ENCODE results near the gene CD200R1. TPM values are rescaled to one million over a fixed set of nuclear protein-coding genes. Genes with fewer than 3 reads are reported as not detected.
"Not testable (repeated sequence)": the region's sequence is repeated elsewhere in the genome, so short reads cannot be mapped to it uniquely, and the experiment has no call there.

Gene CD200R1
- total and polyA plus RNA-seq, 2 of the 4 experiments (the other 2 are of a cell fraction), result under 0.01 to 0.05 TPM

GRCh38 chr3:112925560-112925959 lies 49.3 kb downstream of the CD200R1 start:
- H3K79me1 ChIP-seq (ENCODE audit: low read depth in 1 of 2, low read length in 2 of 2), result no peaks in the 10 kb centered on the region
- ChIA-PET POLR2A (ENCODE audit: unreplicated experiment) (no interaction called here), CTCF (no interaction called here)
- H3K27ac ChIP-seq (ENCODE audit: insufficient read depth, low read length), result no peak overlapping the region
- no peak overlapping the region for H3K14ac ChIP-seq (replicated peaks; ENCODE audit: low read depth, low read length)
- H3K4ac ChIP-seq (ENCODE audit: low read depth, low read length), result no peak overlapping the region
- dilution Hi-C loops (cut with HindIII; ENCODE audit: low sequenced_read_pairs, unreplicated experiment) (no loop called here), in situ Hi-C loops (cut with MboI; ENCODE audit: low sequenced_read_pairs) (no loop called here), intact Hi-C loops (cut with micrococcal nuclease) (no loop called here)
- H4K20me1 ChIP-seq (ENCODE audit: insufficient read depth, low read length), result no peaks in the 10 kb centered on the region
- H2AK5ac ChIP-seq (ENCODE audit: low read depth, low read length), result no peak overlapping the region
- no peaks in the 10 kb centered on the region for H3K36me3 ChIP-seq (ENCODE audit: control insufficient read depth, insufficient read depth, low read length)
- no peak for TF ChIP-seq RAD21 (IDR thresholded peaks at IDR 0.05; ENCODE audit: low read length)
- no peak for TF ChIP-seq RFX5 (IDR thresholded peaks at IDR 0.05; ENCODE audit: low read depth, low read length)
- no peak for TF ChIP-seq SMC3 (IDR thresholded peaks at IDR 0.05; ENCODE audit: low read depth, low read length)
- no peak for TF ChIP-seq NFE2L2 (IDR thresholded peaks at IDR 0.05; ENCODE audit: low read depth, low read length)
- TF ChIP-seq CHD1 (IDR thresholded peaks at IDR 0.05; ENCODE audit: low read depth, low read length), result no peak
- TF ChIP-seq, protein P1, sequence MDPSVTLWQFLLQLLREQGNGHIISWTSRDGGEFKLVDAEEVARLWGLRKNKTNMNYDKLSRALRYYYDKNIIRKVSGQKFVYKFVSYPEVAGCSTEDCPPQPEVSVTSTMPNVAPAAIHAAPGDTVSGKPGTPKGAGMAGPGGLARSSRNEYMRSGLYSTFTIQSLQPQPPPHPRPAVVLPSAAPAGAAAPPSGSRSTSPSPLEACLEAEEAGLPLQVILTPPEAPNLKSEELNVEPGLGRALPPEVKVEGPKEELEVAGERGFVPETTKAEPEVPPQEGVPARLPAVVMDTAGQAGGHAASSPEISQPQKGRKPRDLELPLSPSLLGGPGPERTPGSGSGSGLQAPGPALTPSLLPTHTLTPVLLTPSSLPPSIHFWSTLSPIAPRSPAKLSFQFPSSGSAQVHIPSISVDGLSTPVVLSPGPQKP (IDR thresholded peaks at IDR 0.05; ENCODE audit: borderline replicate concordance, low read depth, low read length), result no peak
- no peak for TF ChIP-seq RCOR1 (IDR thresholded peaks at IDR 0.05; ENCODE audit: insufficient replicate concordance, low read length)
- no peak for TF ChIP-seq MAFK (IDR thresholded peaks at IDR 0.05; ENCODE audit: low read depth, low read length)
- TF ChIP-seq BHLHE40 (IDR thresholded peaks at IDR 0.05; ENCODE audit: low read depth, low read length), result no peak
- H2BK20ac ChIP-seq (ENCODE audit: low read depth, low read length), result no peak overlapping the region
- no peak overlapping the region for H2BK15ac ChIP-seq (ENCODE audit: low read depth, low read length)
- H4K8ac ChIP-seq (ENCODE audit: low read depth in 2 of 2, low read length in 2 of 2), result no peak overlapping the region
- H3K23ac ChIP-seq (ENCODE audit: low read depth, low read length), result no peak overlapping the region
- peaks cover 3% of the 10 kb centered on the region for H3K27me3 ChIP-seq (ENCODE audit: control insufficient read depth, insufficient read depth, low read length)
- no peak overlapping the region for H3K4me3 ChIP-seq (ENCODE audit: insufficient read depth, low read depth, low read length)
- H3K4me1 ChIP-seq (ENCODE audit: control insufficient read depth, insufficient read depth, low read length), result no peaks in the 10 kb centered on the region
- H3K18ac ChIP-seq (ENCODE audit: low read depth, low read length), result no peak overlapping the region
- H2BK5ac ChIP-seq (ENCODE audit: low read depth, low read length, poor library complexity, severe bottlenecking), result no peak overlapping the region
- no peak for DNase-seq
- no peak overlapping the region for H2AK9ac ChIP-seq (replicated peaks; ENCODE audit: low read depth, low read length, poor library complexity)
- no peak overlapping the region for H4K91ac ChIP-seq (ENCODE audit: insufficient read depth, low read depth, low read length)
- no peaks in the 10 kb centered on the region for H3K9me1 ChIP-seq (ENCODE audit: insufficient read depth, low read length)
- no peak overlapping the region for H3K56ac ChIP-seq (ENCODE audit: extremely low read depth, insufficient read depth, low read length)
- no peak overlapping the region for H2AFZ ChIP-seq (replicated peaks; ENCODE audit: low read length, poor library complexity)
- H3K9me3 ChIP-seq (ENCODE audit: control insufficient read depth, insufficient read depth, low read length), result no peaks in the 10 kb centered on the region
- H4K5ac ChIP-seq (ENCODE audit: low read depth, low read length), result no peak overlapping the region
- H3K4me2 ChIP-seq (ENCODE audit: low read depth, low read length), result no peak overlapping the region
- no TSS peak for BruUV-seq (replicated peaks)
- no peak overlapping the region for H2BK120ac ChIP-seq (ENCODE audit: low read depth, low read length)
- no peak for ATAC-seq (ENCODE audit: low read depth)
- no peak overlapping the region for H3K9ac ChIP-seq (ENCODE audit: low read depth, low read length)
- WGBS, 2 experiments (ENCODE audit: extremely low coverage in 2 of 2, insufficient read length in 1 of 2), result no CpG with 5 or more reads among the region's 2 CpGs

DNA sequence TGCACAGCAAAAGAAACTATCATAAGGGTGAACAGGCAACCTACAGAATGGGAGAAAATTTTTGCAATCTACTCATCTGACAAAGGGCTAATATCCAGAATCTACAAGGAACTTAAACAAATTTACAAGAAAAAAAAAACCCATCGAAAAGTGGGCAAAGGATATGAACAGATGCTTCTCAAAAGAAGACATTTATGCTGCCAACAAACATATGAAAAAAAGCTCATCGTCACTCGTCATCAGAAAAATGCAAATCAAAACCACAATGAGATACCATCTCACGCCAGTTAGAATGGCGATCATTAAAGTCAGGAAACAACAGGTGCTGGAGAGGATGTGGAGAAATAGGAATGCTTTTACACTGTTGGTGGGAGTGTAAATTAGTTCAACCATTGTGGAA lies 55.4 kb downstream of the CD200R1 start:
- BruUV-seq (replicated peaks), result not testable (repeated sequence)

More for the DNA sequence above, 55.4 kb downstream of the CD200R1 start:
- H2AFZ ChIP-seq (replicated peaks; ENCODE audit: low read length, poor library complexity); H3K14ac ChIP-seq (replicated peaks; ENCODE audit: low read depth, low read length); H4K8ac ChIP-seq (ENCODE audit: low read depth in 2 of 2, low read length in 2 of 2); H3K36me3 ChIP-seq (ENCODE audit: control insufficient read depth, insufficient read depth, low read length); DNase-seq; H4K91ac ChIP-seq (ENCODE audit: insufficient read depth, low read depth, low read length); H2BK15ac ChIP-seq (ENCODE audit: low read depth, low read length); H2AK9ac ChIP-seq (replicated peaks; ENCODE audit: low read depth, low read length, poor library complexity); H3K9me3 ChIP-seq (ENCODE audit: control insufficient read depth, insufficient read depth, low read length); H2BK120ac ChIP-seq (ENCODE audit: low read depth, low read length); H3K79me1 ChIP-seq (ENCODE audit: low read depth in 1 of 2, low read length in 2 of 2); H2AK5ac ChIP-seq (ENCODE audit: low read depth, low read length); H3K27me3 ChIP-seq (ENCODE audit: control insufficient read depth, insufficient read depth, low read length); H2BK5ac ChIP-seq (ENCODE audit: low read depth, low read length, poor library complexity, severe bottlenecking); ATAC-seq (ENCODE audit: low read depth); H3K9me1 ChIP-seq (ENCODE audit: insufficient read depth, low read length); H3K27ac ChIP-seq (ENCODE audit: insufficient read depth, low read length); H2BK20ac ChIP-seq (ENCODE audit: low read depth, low read length); H3K23ac ChIP-seq (ENCODE audit: low read depth, low read length); intact Hi-C loops (cut with micrococcal nuclease); in situ Hi-C loops (cut with MboI; ENCODE audit: low sequenced_read_pairs); POLR2A ChIA-PET (ENCODE audit: unreplicated experiment); dilution Hi-C loops (cut with HindIII; ENCODE audit: low sequenced_read_pairs, unreplicated experiment); H3K18ac ChIP-seq (ENCODE audit: low read depth, low read length); H3K4ac ChIP-seq (ENCODE audit: low read depth, low read length); H3K56ac ChIP-seq (ENCODE audit: extremely low read depth, insufficient read depth, low read length); H3K9ac ChIP-seq (ENCODE audit: low read depth, low read length); CTCF ChIA-PET; H4K20me1 ChIP-seq (ENCODE audit: insufficient read depth, low read length); H3K4me3 ChIP-seq (ENCODE audit: insufficient read depth, low read depth, low read length); H3K4me1 ChIP-seq (ENCODE audit: control insufficient read depth, insufficient read depth, low read length); H4K5ac ChIP-seq (ENCODE audit: low read depth, low read length); H3K4me2 ChIP-seq (ENCODE audit: low read depth, low read length): not testable (repeated sequence)
- WGBS, 2 experiments (ENCODE audit: extremely low coverage in 2 of 2, insufficient read length in 1 of 2), result no CpG with 5 or more reads among the region's 5 CpGs
